Measurements from ENCODE around the gene NFIX. TPM values are rescaled to one million over a fixed set of nuclear protein-coding genes. Genes with fewer than 3 reads are reported as not detected.

NFIX gene
- total RNA-seq, 1 donor from 2014 or later: 118 TPM

GRCh38 chr19:13052447-13053175 lies 57.3 kb downstream of the NFIX start:
- intact Hi-C loops (cut with micrococcal nuclease): no loop called here
- Histone ChIP-seq H3K27ac (replicated peaks) (peak overlapping the region; percentile 98), H3K4me1 (peaks cover 93% of the 10 kb centered on the region), H3K9me3 (replicated peaks) (no peaks in the 10 kb centered on the region), H3K27me3 (ENCODE audit: low read depth) (no peaks in the 10 kb centered on the region), H3K4me3 (peak overlapping the region; percentile 43), H3K36me3 (no peaks in the 10 kb centered on the region)
- TF ChIP-seq CTCF (IDR thresholded peaks at IDR 0.05; ENCODE audit: borderline replicate concordance): no peak
- no peak for DNase-seq

GRCh38 chr19:13053238-13053637 lies 58.0 kb downstream of the NFIX start:
- no peak for DNase-seq
- peak overlapping the region; percentile 98 for H3K27ac ChIP-seq (replicated peaks)
- no peaks in the 10 kb centered on the region for H3K36me3 ChIP-seq
- H3K9me3 ChIP-seq (replicated peaks): no peaks in the 10 kb centered on the region
- peak overlapping the region; percentile 42 for H3K4me3 ChIP-seq
- intact Hi-C loops (cut with micrococcal nuclease): no loop called here
- no peaks in the 10 kb centered on the region for H3K27me3 ChIP-seq (ENCODE audit: low read depth)
- H3K4me1 ChIP-seq: peaks cover 93% of the 10 kb centered on the region
- TF ChIP-seq CTCF (IDR thresholded peaks at IDR 0.05; ENCODE audit: borderline replicate concordance): no peak

- Histone ChIP-seq H3K27ac (replicated peaks) (peak overlapping the region; percentile 98), H3K4me1 (peaks cover 99% of the 10 kb centered on the region), H3K27me3 (ENCODE audit: low read depth) (no peaks in the 10 kb centered on the region), H3K9me3 (replicated peaks) (no peaks in the 10 kb centered on the region), H3K36me3 (no peaks in the 10 kb centered on the region), H3K4me3 (peak overlapping the region; percentile 42)
- DNase-seq: peak; percentile 93
- intact Hi-C loops (cut with micrococcal nuclease): no loop called here
- no peak for TF ChIP-seq CTCF (IDR thresholded peaks at IDR 0.05; ENCODE audit: borderline replicate concordance)
These were observed 58.7 kb downstream of the NFIX start for GRCh38 chr19:13053761-13054625.

GRCh38 chr19:13054626-13055212 lies 59.4 kb downstream of the NFIX start:
- intact Hi-C loops (cut with micrococcal nuclease): no loop called here
- Histone ChIP-seq H3K4me1 (peaks cover 100% of the 10 kb centered on the region), H3K4me3 (peak overlapping the region; percentile 54), H3K27me3 (ENCODE audit: low read depth) (no peaks in the 10 kb centered on the region), H3K9me3 (replicated peaks) (no peaks in the 10 kb centered on the region), H3K36me3 (no peaks in the 10 kb centered on the region), H3K27ac (replicated peaks) (peak overlapping the region; percentile 98)
- peak; percentile 43 for DNase-seq
- TF ChIP-seq CTCF (IDR thresholded peaks at IDR 0.05; ENCODE audit: borderline replicate concordance): no peak

GRCh38 chr19:13055213-13056051 lies 60.2 kb downstream of the NFIX start:
- Histone ChIP-seq H3K9me3 (replicated peaks) (no peaks in the 10 kb centered on the region), H3K4me1 (peaks cover 100% of the 10 kb centered on the region), H3K4me3 (peak overlapping the region; percentile 54), H3K27ac (replicated peaks) (peak overlapping the region; percentile 98), H3K36me3 (no peaks in the 10 kb centered on the region), H3K27me3 (ENCODE audit: low read depth) (no peaks in the 10 kb centered on the region)
- intact Hi-C loops (cut with micrococcal nuclease): no loop called here
- peak; percentile 84 for DNase-seq
- no peak for TF ChIP-seq CTCF (IDR thresholded peaks at IDR 0.05; ENCODE audit: borderline replicate concordance)

All from left ventricle myocardium inferior (tissue), 1 donor.